Heart right ventricle (tissue), 16 donors: ENCODE measurements around the gene RFTN1. TPM values are rescaled to one million over a fixed set of nuclear protein-coding genes. Genes with fewer than 3 reads are reported as not detected.

Experiments
- ATAC-seq, 8 donors: fragments of 200-7000 bp; cut with Tn5 transposase; one replicate each; pipeline ENCODE4 v1.9.1; 2020; ENCODE audit warnings: mild to moderate bottlenecking in 8 of 8, moderate library complexity in 8 of 8, moderate number of reproducible peaks in 1 of 8
- DNase-seq, 2 donors: peaks; one replicate each; pipeline ENCODE4 v3.0.0-alpha.2; 2020
- H3K27ac ChIP-seq, 10 donors: fragments of 200-600 bp; sonication (generic) in 2 of 10; one replicate each; pipeline versions ENCODE4 v1.5.0 to v1.8.0; 2020 to 2022; ENCODE audit warnings: mild to moderate bottlenecking in 3 of 10
- H3K27me3 ChIP-seq, 7 donors: fragments of 200-600 bp; one replicate each; pipeline ENCODE4 v1.8.0; 2021 to 2022; ENCODE audit warnings: mild to moderate bottlenecking in 2 of 7
- H3K36me3 ChIP-seq, 9 donors: fragments of 200-600 bp; sonication (generic) in 1 of 9; one replicate each; pipeline versions ENCODE4 v1.5.0 to v1.8.0; 2020 to 2022; ENCODE audit warnings: mild to moderate bottlenecking in 2 of 9
- H3K4me1 ChIP-seq, 9 donors: fragments of 200-600 bp; sonication (generic) in 1 of 9; one replicate each; pipeline versions ENCODE4 v1.5.0 to v1.8.0; 2020 to 2022; ENCODE audit warnings: mild to moderate bottlenecking in 4 of 9
- H3K4me3 ChIP-seq, 10 donors: fragments of 200-600 bp; sonication (generic) in 2 of 10; one replicate each; pipeline versions ENCODE4 v1.5.0 to v1.8.0; 2020 to 2022; ENCODE audit warnings: mild to moderate bottlenecking in 7 of 10, moderate library complexity in 2 of 10
- H3K9me3 ChIP-seq, 11 donors: fragments of 200-600 bp in 10 of 11; sonication (generic) in 2 of 11; one replicate each; pipeline versions ENCODE4 v1.5.0 to v1.8.0; 2013 to 2022; ENCODE audit warnings: mild to moderate bottlenecking in 2 of 11, control low read depth in 1 of 11, moderate library complexity in 1 of 11
- WGBS, 2 donors: extraction: QIAGEN DNeasy Blood & Tissue Kit; methylation state at CpG; one replicate each; pipeline ENCODE4 v1.1.7; 2013; ENCODE audit warnings: inconsistent platforms in 1 of 2; 5-methylcytosine and 5-hydroxymethylcytosine counted together
- intact Hi-C, 10 donors: fragments of 100-400 bp; cut with DNase I; formaldehyde crosslinking; loops; one replicate each; pipeline versions ENCODE4 v1.11.1 to v1.14.2; 2022
- polyA plus RNA-seq, 2 donors: library from polyadenylated mRNA; stranded (reverse); fragments of 200-250 nt; gene quantifications; one replicate each; pipeline ENCODE4 v1.2.3, GENCODE V29; 2013
- total RNA-seq, 10 donors: library from RNA; stranded (reverse); fragmentation: NEBNext Ultra II Directional in 3 of 10; extraction: Animal tissue kit (Norgen Biotek cat#: 25700) in 3 of 10; gene quantifications; one replicate each; pipeline versions ENCODE4 v1.2.1 to v1.2.4, GENCODE V29; 2021 to 2023
- TF ChIP-seq, protein P1 (sequence below), 9 donors: fragments of 200-600 bp; sonication (generic) in 2 of 9; IDR thresholded peaks; one replicate each; pipeline versions ENCODE4 v1.5.0 to v1.8.0; 2021 to 2022; ENCODE audit warnings: antibody characterized with exemption in 9 of 9, mild to moderate bottlenecking in 5 of 9, moderate library complexity in 1 of 9
- donor health status: Arrhythmogenic right ventricular cardiomyopathy.
- donor health status: ischemic (EF 13 %, LVEDD 7.1; RV severe dilation, severe dysfunction).
- donor health status: healthy with polysubstance abuse.
- donor health status: DM: no; HTN: yes; CAD: no.
- donor health status: DM: no; HTN: no; CAD: no.
- donor health status: ischemic (EF 25% LVEDD 6.9; RV normal size, moderate dysfunction).
- donor health status: ischemic (EF 25% LVEDD 5.7; RV mildly dilated, moderate dysfunction).
- donor health status: healthy.
- donor health status: DM: yes; HTN: yes; CAD: no.
- donor health status: Ischemic cardiomyopathy.
- donor health status: ischemic (EF 35%, LVEDD 5.7; RV mildly dilated, moderate dysfunction).
- donor health status: nonischemic (EF 11% LVEDD 7.7; RV severe dilation, severe dysfunction).
- donor health status: DM: yes; HTN: yes; CAD: no.
- donor health status: PGD.
- donor health status: ischemic (EF 29% LVEDD 5.4; RV normal size, mild dysfunction).
- donor health status: nonischemic (EF 23%, LVEDD 6.1; RV moderate dilation, normal function).

RFTN1 gene
- total and polyA plus RNA-seq, 12 donors = 17.4 to 32.2 (median 24.0) TPM

DNA sequence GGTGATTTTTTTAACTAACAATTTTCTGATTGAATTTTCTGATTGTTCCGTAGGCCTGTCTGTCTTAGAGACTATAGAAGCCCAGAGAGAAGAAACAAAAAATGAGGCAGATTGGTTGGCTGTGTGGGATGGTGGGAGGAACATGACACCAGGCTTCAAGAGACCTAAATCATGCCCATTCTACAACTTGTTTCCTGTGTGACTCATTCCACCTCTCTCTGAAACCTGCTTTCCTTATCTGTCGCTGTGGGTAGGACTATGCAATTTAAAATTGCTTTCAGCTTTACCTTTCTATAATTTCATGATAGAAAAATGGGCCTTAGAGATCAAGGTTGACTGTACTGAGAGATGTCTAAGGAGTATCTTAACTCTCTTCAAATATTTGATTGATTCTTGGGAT lies 203.9 kb downstream of the RFTN1 start:
- H3K27ac ChIP-seq = peak overlapping the region in 1 of 10 donors; percentile 29
- ATAC-seq (no peak), DNase-seq (no peak)
- no peaks in the 10 kb centered on the region for H3K9me3 ChIP-seq
- no peak overlapping the region for H3K4me3 ChIP-seq
- no peaks in the 10 kb centered on the region for H3K27me3 ChIP-seq
- 88 to 91% methylated on average over 1 to 2 of the region's 2 CpGs for WGBS, 2 donors
- intact Hi-C loops = no loop called here
- H3K4me1 ChIP-seq = peaks cover 5 to 46% (median 19%) of the 10 kb centered on the region in 9 donors
- H3K36me3 ChIP-seq = peaks cover 0 to 57% (median 13%) of the 10 kb centered on the region in 9 donors
- TF ChIP-seq, protein P1, sequence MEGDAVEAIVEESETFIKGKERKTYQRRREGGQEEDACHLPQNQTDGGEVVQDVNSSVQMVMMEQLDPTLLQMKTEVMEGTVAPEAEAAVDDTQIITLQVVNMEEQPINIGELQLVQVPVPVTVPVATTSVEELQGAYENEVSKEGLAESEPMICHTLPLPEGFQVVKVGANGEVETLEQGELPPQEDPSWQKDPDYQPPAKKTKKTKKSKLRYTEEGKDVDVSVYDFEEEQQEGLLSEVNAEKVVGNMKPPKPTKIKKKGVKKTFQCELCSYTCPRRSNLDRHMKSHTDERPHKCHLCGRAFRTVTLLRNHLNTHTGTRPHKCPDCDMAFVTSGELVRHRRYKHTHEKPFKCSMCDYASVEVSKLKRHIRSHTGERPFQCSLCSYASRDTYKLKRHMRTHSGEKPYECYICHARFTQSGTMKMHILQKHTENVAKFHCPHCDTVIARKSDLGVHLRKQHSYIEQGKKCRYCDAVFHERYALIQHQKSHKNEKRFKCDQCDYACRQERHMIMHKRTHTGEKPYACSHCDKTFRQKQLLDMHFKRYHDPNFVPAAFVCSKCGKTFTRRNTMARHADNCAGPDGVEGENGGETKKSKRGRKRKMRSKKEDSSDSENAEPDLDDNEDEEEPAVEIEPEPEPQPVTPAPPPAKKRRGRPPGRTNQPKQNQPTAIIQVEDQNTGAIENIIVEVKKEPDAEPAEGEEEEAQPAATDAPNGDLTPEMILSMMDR (IDR thresholded peaks at IDR 0.05) = no peak

DNA sequence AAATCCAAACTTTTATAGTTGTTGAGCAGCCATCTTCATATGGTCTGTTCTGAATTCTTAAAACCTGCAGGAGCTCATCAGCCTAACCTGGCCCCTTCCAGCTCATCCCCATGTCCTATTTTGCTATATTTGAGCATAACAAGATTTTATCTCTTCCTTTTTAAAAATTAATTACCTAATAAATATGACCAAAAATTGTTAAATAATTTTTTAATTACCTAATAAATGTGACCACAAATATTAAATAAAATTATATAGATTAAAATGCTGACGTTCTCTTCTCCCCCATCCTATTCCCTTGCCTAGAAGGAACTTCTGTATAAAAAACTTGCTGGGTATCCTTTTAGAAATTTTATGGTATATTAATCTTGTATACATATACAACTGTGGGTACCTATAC lies 204.8 kb downstream of the RFTN1 start:
- WGBS, 2 donors = 96 to 100% methylated on average over 1 of the region's 1 CpG
- intact Hi-C loops = no loop called here
- DNase-seq (no peak), ATAC-seq (no peak)
- H3K4me3 ChIP-seq = no peak overlapping the region
- no peak overlapping the region for H3K27ac ChIP-seq
- H3K27me3 ChIP-seq = no peaks in the 10 kb centered on the region
- peaks cover 0 to 57% (median 9%) of the 10 kb centered on the region in 9 donors for H3K36me3 ChIP-seq
- no peaks in the 10 kb centered on the region for H3K9me3 ChIP-seq
- TF ChIP-seq, protein P1 (IDR thresholded peaks at IDR 0.05) = no peak
- peaks cover 5 to 40% (median 19%) of the 10 kb centered on the region in 9 donors for H3K4me1 ChIP-seq

DNA sequence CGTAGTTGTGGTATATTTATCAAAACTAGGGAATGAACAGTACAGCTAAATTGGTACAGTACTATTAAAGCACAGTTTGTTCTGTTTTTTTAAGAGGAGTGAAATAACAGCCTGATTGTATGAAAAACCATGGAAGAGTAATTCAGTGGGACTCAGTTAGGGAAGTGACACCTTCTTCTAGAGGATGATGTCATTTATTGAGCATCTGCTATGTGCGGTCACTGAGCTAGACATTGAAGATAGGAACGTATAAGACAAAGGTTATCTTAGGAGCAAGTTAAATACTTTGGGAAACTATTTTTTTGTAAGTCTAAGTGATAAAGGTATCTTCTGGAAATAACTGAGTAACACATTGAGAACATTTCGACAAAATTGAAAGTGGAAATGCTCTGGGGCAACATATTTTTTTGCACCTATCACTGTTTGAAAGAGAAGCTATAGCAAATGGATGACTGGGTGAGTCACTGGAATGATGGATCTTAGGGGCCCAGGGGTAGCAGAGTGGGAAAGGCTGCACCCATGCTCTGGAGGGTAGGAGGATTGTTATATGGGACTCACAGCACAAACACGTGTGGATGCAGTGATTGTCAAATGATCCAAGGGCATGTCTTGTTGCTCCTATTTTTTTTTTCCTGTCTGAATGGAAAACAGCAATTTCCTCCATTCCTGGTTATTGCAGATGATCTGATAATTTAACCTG lies 205.5 kb downstream of the RFTN1 start:
- DNase-seq (no peak), ATAC-seq (no peak)
- peaks cover 5 to 36% (median 18%) of the 10 kb centered on the region in 9 donors for H3K4me1 ChIP-seq
- TF ChIP-seq, protein P1 (IDR thresholded peaks at IDR 0.05) = no peak
- no peak overlapping the region for H3K4me3 ChIP-seq
- H3K9me3 ChIP-seq = no peaks in the 10 kb centered on the region
- no peak overlapping the region for H3K27ac ChIP-seq
- 68 to 73% methylated on average over 5 of the region's 5 CpGs for WGBS, 2 donors
- peaks cover 0 to 57% (median 7%) of the 10 kb centered on the region in 9 donors for H3K36me3 ChIP-seq
- no peaks in the 10 kb centered on the region for H3K27me3 ChIP-seq
- intact Hi-C loops = no loop called here

DNA sequence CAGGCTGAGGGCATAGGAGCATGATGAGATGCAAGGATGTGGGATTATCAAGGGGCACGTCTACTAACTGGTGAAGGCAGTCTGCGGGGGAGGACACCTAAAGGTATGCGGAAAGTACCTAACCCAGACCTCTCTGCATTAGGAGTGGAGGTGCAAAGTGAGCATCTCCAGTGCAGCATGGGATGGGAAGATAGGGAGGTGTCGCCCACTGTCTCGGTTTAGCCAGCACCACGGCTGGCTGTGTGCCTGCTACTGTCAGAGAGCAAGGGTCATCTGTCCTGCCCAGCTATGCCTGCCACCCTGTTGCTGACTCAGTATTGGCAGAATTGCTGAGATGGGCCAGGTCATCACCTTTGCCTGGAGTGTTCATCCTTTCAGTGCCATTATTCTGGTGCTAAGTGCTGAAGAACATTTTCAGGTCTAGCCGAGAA lies 208.4 kb downstream of the RFTN1 start:
- DNase-seq = no peak
- intact Hi-C loops = no loop called here
- Histone ChIP-seq H3K27me3 (no peaks in the 10 kb centered on the region), H3K4me3 (no peak overlapping the region), H3K36me3 (peaks cover 0 to 64% (median 11%) of the 10 kb centered on the region in 9 donors), H3K27ac (peak overlapping the region in 1 of 10 donors; percentile 48), H3K9me3 (no peaks in the 10 kb centered on the region), H3K4me1 (peaks cover 0 to 20% (median 0%) of the 10 kb centered on the region in 9 donors)
- TF ChIP-seq, protein P1 (IDR thresholded peaks at IDR 0.05) = no peak
- 85 to 89% methylated on average over 7 of the region's 7 CpGs for WGBS, 2 donors
- peak in 2 of 8 donors; percentile 10 to 24 for ATAC-seq
